ENCODE results near the gene EYS.

DNA sequence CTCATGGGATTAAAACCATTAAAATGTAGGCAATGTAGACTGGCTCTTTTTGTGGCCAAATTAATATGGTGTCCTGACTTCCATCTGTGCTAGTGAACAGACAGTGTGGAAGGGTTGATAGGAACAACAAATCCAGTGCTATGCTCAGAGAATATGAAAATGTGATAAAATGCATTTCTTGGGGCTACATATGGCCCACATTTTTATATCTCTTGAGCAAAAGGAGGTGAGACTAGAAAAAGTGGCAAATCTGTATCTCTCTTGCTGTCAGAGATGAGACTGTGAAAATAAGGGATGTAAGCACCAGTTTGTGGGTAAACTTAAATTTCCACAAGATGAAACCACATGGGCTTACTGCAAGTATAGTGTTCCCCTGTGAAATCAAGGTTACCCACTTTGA lies 1909.3 kb downstream of the EYS start:
- TF ChIP-seq, protein P1, sequence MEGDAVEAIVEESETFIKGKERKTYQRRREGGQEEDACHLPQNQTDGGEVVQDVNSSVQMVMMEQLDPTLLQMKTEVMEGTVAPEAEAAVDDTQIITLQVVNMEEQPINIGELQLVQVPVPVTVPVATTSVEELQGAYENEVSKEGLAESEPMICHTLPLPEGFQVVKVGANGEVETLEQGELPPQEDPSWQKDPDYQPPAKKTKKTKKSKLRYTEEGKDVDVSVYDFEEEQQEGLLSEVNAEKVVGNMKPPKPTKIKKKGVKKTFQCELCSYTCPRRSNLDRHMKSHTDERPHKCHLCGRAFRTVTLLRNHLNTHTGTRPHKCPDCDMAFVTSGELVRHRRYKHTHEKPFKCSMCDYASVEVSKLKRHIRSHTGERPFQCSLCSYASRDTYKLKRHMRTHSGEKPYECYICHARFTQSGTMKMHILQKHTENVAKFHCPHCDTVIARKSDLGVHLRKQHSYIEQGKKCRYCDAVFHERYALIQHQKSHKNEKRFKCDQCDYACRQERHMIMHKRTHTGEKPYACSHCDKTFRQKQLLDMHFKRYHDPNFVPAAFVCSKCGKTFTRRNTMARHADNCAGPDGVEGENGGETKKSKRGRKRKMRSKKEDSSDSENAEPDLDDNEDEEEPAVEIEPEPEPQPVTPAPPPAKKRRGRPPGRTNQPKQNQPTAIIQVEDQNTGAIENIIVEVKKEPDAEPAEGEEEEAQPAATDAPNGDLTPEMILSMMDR (IDR thresholded peaks at IDR 0.05; ENCODE audit: low read depth, low read length, poor library complexity, severe bottlenecking) = no peak
- TF ChIP-seq EZH2phosphoT487 (IDR thresholded peaks at IDR 0.05; ENCODE audit: borderline replicate concordance, low read length) = no peak
